PC-9 (cell line): ENCODE results near the gene SIGLEC8. TPM values are rescaled to one million over a fixed set of nuclear protein-coding genes. Genes with fewer than 3 reads are reported as not detected.

Source experiments
- BruUV-seq: library from RNA; stranded (reverse); fragments of 400-500 nt; replicated peaks from 2 replicates; lab custom pipeline; 2021; lab: Mats Ljungman, UMichigan
- CTCF ChIA-PET: fragments of 300-600 bp; sonication (Branson Sonifier 250); formaldehyde crosslinking; loops from one replicate; lab custom pipeline; 2022; ENCODE audit warnings: antibody characterized with exemption; lab: Charles Lee
- POLR2A ChIA-PET: fragments of 300-600 bp; sonication (Branson Sonifier 250); formaldehyde crosslinking; loops from one replicate; lab custom pipeline; 2022; ENCODE audit warnings: antibody characterized with exemption; ENCODE audit not compliant: unreplicated experiment; lab: Charles Lee
- DNase-seq, 2 experiments: peaks; one replicate each; pipeline versions ENCODE4 v3.0.0 to v3.0.0-alpha.2; 2015 to 2022; ENCODE audit warnings: mixed read lengths in 1 of 2
- H2AFZ ChIP-seq: fragments of 200-600 bp; sonication (generic); 2 replicates; pipeline ENCODE4 v1.8.1; 2017; ENCODE audit warnings: antibody characterized with exemption
- H3F3A ChIP-seq: fragments of 200-600 bp; sonication (generic); 2 replicates; pipeline ENCODE4 v1.8.1; 2017; ENCODE audit warnings: antibody characterized with exemption, mild to moderate bottlenecking, low read depth; ENCODE audit not compliant: insufficient read depth
- H3K27ac ChIP-seq: fragments of 200-600 bp; sonication (generic); 2 replicates; pipeline ENCODE4 v1.6.1; 2016; ENCODE audit warnings: mixed run types
- H3K27me3 ChIP-seq: fragments of 200-600 bp; sonication (generic); 2 replicates; pipeline ENCODE4 v1.6.1; 2016; ENCODE audit warnings: low read depth, mixed run types; ENCODE audit not compliant: insufficient read depth
- H3K36me3 ChIP-seq: fragments of 200-600 bp; sonication (generic); 2 replicates; pipeline ENCODE4 v1.6.1; 2016; ENCODE audit warnings: low read depth, mixed run types
- H3K4me1 ChIP-seq: fragments of 200-600 bp; sonication (generic); replicated peaks from 2 replicates; pipeline ENCODE4 v1.6.1; 2016; ENCODE audit warnings: mixed run types; ENCODE audit not compliant: insufficient read depth
- H3K4me2 ChIP-seq: fragments of 200-600 bp; sonication (generic); 2 replicates; pipeline ENCODE4 v1.6.1; 2017; ENCODE audit warnings: mixed run types
- H3K4me3 ChIP-seq: fragments of 200-600 bp; sonication (generic); 2 replicates; pipeline ENCODE4 v1.6.1; 2016; ENCODE audit warnings: mixed run types
- H3K79me2 ChIP-seq: fragments of 200-600 bp; sonication (generic); 2 replicates; pipeline ENCODE4 v1.6.1; 2017; ENCODE audit warnings: low read depth, mixed run types
- H3K9me2 ChIP-seq: fragments of 200-600 bp; sonication (generic); 2 replicates; pipeline ENCODE4 v1.8.1; 2017; ENCODE audit warnings: mild to moderate bottlenecking; ENCODE audit not compliant: insufficient read depth
- H3K9me3 ChIP-seq: fragments of 200-600 bp; sonication (generic); 2 replicates; pipeline ENCODE4 v1.8.1; 2016; ENCODE audit warnings: low read depth; ENCODE audit not compliant: insufficient read depth
- H4K20me1 ChIP-seq: fragments of 200-600 bp; sonication (generic); 2 replicates; pipeline ENCODE4 v1.8.1; 2017; ENCODE audit not compliant: insufficient read depth
- EZH2 ChIP-seq: fragments of 200-600 bp; sonication (generic); IDR thresholded peaks from 2 replicates; pipeline ENCODE4 v1.8.0; 2017; ENCODE audit warnings: antibody characterized with exemption, low read depth
- intact Hi-C: fragments of 100-400 bp; cut with micrococcal nuclease; formaldehyde crosslinking; loops from one replicate; pipeline ENCODE4 v1.10.0; 2022; ENCODE audit not compliant: unreplicated experiment
- total RNA-seq: library from RNA; stranded (reverse); gene quantifications from 2 replicates; pipeline ENCODE4 v1.2.3, GENCODE V29; 2021
- TF ChIP-seq, protein P1 (sequence below): fragments of 200-600 bp; sonication (generic); conservative IDR thresholded peaks from 2 replicates; pipeline ENCODE4 v1.6.1; 2017; ENCODE audit warnings: mixed run types, antibody characterized with exemption, mild to moderate bottlenecking, moderate library complexity

SIGLEC8 gene
- total RNA-seq, 1 experiment from 2014 or later: not detected

DNA sequence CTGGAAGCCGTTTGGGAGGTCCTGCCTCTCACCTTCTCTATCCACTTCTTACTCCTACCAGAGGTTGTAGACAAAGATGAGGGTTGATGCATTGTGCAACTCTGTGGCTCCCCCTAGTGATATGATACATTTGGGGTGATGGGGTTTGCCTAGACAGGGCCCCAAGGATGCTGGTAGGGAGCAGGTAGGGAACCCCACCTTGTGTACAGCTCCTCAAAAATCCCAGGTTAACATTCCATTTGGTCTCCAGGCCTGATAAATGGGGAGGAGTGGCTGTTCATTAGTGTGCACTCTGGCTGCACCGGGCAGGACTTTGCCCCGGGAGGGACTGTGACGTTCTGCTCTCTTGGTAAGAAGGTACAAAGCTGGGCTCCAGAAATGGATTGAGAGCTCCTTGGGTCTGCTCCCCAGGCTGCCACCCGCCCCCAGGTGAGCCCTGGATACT is 19.2 kb downstream of the SIGLEC8 start:
- intact Hi-C loops: loop anchor here (1.0 to 2.0 kb wide), 3 partner anchors 40 to 101 kb away; no protein-coding TSS in a partner anchor
- H3K4me3 ChIP-seq: no peak overlapping the region
- ChIA-PET CTCF (no interaction called here), POLR2A (no interaction called here)
- peaks cover 91% of the 10 kb centered on the region for H3K27me3 ChIP-seq
- DNase-seq: no peak
- no peaks in the 10 kb centered on the region for H3K36me3 ChIP-seq
- H3K9me2 ChIP-seq: no peaks in the 10 kb centered on the region
- no peak overlapping the region for H3K4me2 ChIP-seq
- H4K20me1 ChIP-seq: no peaks in the 10 kb centered on the region
- BruUV-seq: no TSS peak
- TF ChIP-seq EZH2: no peak
- TF ChIP-seq, protein P1, sequence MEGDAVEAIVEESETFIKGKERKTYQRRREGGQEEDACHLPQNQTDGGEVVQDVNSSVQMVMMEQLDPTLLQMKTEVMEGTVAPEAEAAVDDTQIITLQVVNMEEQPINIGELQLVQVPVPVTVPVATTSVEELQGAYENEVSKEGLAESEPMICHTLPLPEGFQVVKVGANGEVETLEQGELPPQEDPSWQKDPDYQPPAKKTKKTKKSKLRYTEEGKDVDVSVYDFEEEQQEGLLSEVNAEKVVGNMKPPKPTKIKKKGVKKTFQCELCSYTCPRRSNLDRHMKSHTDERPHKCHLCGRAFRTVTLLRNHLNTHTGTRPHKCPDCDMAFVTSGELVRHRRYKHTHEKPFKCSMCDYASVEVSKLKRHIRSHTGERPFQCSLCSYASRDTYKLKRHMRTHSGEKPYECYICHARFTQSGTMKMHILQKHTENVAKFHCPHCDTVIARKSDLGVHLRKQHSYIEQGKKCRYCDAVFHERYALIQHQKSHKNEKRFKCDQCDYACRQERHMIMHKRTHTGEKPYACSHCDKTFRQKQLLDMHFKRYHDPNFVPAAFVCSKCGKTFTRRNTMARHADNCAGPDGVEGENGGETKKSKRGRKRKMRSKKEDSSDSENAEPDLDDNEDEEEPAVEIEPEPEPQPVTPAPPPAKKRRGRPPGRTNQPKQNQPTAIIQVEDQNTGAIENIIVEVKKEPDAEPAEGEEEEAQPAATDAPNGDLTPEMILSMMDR: peak; percentile 36; the same call in 1 of the 2 replicates
- no peak overlapping the region for H2AFZ ChIP-seq
- H3K79me2 ChIP-seq: no peaks in the 10 kb centered on the region
- no peaks in the 10 kb centered on the region for H3K4me1 ChIP-seq
- H3K27ac ChIP-seq: no peak overlapping the region
- H3F3A ChIP-seq: no peaks in the 10 kb centered on the region
- H3K9me3 ChIP-seq: no peaks in the 10 kb centered on the region

DNA sequence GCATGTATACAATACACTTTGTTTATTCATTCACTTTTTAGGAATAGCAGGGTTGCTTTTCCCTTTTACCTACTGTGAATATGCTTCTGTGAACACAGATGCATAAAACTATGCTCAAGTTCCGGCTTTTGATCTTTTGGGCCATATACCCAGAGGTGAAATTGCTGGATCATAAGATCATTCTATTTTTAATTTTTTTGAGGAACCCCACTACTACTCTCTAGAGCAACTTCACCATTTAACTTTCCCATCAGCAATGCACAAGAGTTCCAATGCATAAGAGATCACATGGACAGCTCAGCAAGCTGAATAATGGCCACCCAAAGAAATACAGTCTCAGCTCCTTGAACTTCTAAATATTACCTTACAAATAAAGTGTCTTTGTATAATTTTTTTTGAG is 23.8 kb downstream of the SIGLEC8 start:
- TF ChIP-seq, protein P1: no peak
- no peak for TF ChIP-seq EZH2
- Histone ChIP-seq H3K36me3 (no peaks in the 10 kb centered on the region), H3K27me3 (peaks cover 86% of the 10 kb centered on the region), H3K4me3 (no peak overlapping the region), H3K79me2 (no peaks in the 10 kb centered on the region), H3K9me3 (no peaks in the 10 kb centered on the region), H3F3A (no peaks in the 10 kb centered on the region), H2AFZ (no peak overlapping the region), H4K20me1 (no peaks in the 10 kb centered on the region), H3K27ac (no peak overlapping the region), H3K4me2 (no peak overlapping the region), H3K9me2 (no peaks in the 10 kb centered on the region), H3K4me1 (no peaks in the 10 kb centered on the region)
- no TSS peak for BruUV-seq
- ChIA-PET POLR2A (no interaction called here), CTCF (no interaction called here)
- DNase-seq: no peak
- intact Hi-C loops: no loop called here

DNA sequence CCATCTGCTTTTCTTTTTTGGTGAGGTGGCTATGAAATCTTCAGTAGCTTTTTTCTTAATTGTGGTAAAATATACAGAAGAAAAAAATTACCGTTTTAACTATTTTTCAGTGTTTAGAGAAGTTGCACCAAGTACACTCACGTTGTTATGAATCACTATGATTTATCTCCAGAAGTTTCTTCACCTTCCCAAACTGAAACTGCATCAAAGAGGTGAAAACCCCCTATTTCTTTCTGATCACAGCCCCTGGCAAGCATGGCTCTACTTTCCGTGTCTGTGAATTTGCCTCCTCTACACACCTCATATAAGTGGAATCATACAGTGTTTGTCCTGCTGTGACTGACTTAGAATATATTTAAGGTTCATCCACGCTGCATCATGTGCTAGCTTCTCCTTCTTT is 25.2 kb downstream of the SIGLEC8 start:
- H3K9me3 ChIP-seq: no peaks in the 10 kb centered on the region
- ChIA-PET POLR2A (no interaction called here), CTCF (no interaction called here)
- no peak for DNase-seq
- H3K79me2 ChIP-seq: no peaks in the 10 kb centered on the region
- H3K4me2 ChIP-seq: no peak overlapping the region
- no peak for TF ChIP-seq EZH2
- TF ChIP-seq, protein P1: no peak
- intact Hi-C loops: no loop called here
- BruUV-seq: no TSS peak
- no peaks in the 10 kb centered on the region for H3F3A ChIP-seq
- H3K4me3 ChIP-seq: no peak overlapping the region
- H4K20me1 ChIP-seq: no peaks in the 10 kb centered on the region
- H3K4me1 ChIP-seq: no peaks in the 10 kb centered on the region
- no peaks in the 10 kb centered on the region for H3K36me3 ChIP-seq
- H2AFZ ChIP-seq: no peak overlapping the region
- no peak overlapping the region for H3K27ac ChIP-seq
- no peaks in the 10 kb centered on the region for H3K9me2 ChIP-seq
- peaks cover 90% of the 10 kb centered on the region for H3K27me3 ChIP-seq
